Choroid plexus epithelial cell (primary cell): ENCODE results near the gene MAP2K5.
A peak's percentile ranks its signal among the peaks of the same experiment; 100 is the strongest.

ENCODE experiments used
- DNase-seq: peaks from one replicate; pipeline ENCODE4 v3.0.0-alpha.2; 2010; ENCODE audit warnings: low read depth
- H3K4me3 ChIP-seq: 2 replicates; pipeline ENCODE4 v1.5.1; 2011; ENCODE audit warnings: low read depth, mild to moderate bottlenecking, control low read depth, low read length, moderate library complexity
- TF ChIP-seq, protein P1 (sequence below): conservative IDR thresholded peaks from 2 replicates; pipeline ENCODE4 v1.5.1; 2011; ENCODE audit warnings: low read depth, mild to moderate bottlenecking, control low read depth, inconsistent platforms, low read length, moderate library complexity

The MAP2K5 gene

DNA sequence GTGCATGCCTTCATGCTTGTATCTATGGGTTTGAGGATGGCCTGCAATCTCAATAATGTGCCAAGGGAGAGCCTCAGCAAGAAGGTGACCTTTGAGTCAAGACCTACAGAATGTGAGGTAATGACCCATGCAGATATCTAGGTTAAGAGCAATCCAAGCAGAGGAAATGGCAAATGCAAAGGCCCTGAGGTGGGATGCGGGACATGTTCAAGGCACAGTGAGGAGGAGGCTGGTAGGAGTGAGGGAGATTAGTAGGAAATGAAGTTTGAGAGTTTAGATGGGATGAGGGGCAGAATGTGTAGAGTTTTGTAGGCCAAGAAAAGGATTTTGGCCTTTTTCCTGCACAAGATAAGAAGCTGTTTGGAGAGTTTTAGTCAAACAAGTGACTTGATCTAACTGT is 4.7 kb upstream of the MAP2K5 start:
- no peak for DNase-seq
- no peak overlapping the region for H3K4me3 ChIP-seq
- TF ChIP-seq, protein P1, sequence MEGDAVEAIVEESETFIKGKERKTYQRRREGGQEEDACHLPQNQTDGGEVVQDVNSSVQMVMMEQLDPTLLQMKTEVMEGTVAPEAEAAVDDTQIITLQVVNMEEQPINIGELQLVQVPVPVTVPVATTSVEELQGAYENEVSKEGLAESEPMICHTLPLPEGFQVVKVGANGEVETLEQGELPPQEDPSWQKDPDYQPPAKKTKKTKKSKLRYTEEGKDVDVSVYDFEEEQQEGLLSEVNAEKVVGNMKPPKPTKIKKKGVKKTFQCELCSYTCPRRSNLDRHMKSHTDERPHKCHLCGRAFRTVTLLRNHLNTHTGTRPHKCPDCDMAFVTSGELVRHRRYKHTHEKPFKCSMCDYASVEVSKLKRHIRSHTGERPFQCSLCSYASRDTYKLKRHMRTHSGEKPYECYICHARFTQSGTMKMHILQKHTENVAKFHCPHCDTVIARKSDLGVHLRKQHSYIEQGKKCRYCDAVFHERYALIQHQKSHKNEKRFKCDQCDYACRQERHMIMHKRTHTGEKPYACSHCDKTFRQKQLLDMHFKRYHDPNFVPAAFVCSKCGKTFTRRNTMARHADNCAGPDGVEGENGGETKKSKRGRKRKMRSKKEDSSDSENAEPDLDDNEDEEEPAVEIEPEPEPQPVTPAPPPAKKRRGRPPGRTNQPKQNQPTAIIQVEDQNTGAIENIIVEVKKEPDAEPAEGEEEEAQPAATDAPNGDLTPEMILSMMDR = no peak

DNA sequence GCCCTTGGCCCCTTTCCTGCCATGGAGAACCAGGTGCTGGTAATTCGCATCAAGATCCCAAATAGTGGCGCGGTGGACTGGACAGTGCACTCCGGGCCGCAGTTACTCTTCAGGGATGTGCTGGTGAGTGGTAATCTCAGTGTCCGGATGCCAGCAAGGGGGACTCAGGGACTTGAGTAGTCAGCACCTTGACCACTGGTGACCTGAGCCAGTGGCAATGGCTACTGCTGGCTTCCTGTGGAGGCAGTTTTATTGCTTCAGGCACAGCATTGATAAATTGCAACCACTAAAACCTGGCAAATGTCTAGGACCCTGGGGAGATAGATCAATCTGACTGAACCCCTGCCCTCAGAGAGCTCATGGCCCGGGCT is 830 bp downstream of the MAP2K5 start:
- peak; percentile 13 for DNase-seq
- peak overlapping the region; percentile 88 for H3K4me3 ChIP-seq
- TF ChIP-seq, protein P1 = no peak

DNA sequence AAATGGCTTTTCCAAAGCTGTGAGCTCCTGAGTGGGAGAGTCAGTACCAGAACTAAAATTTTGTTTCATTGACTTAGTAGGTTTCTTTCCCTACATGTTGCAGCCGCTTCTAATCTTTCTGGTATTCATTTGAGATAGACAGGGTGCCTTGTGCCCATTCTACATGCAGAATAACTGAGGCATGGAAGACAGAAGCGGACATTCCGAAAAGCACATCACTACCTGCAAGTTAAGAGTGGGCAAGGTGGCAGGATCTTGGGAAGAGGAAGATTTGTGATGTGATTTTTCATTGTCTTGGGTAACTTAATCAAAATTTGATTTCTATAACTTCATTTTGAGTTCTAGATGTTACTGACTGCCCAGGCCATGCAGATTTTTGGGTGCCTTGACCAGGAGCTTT is 2.0 kb downstream of the MAP2K5 start:
- TF ChIP-seq, protein P1 = no peak
- DNase-seq = no peak
- H3K4me3 ChIP-seq = no peak overlapping the region

DNA sequence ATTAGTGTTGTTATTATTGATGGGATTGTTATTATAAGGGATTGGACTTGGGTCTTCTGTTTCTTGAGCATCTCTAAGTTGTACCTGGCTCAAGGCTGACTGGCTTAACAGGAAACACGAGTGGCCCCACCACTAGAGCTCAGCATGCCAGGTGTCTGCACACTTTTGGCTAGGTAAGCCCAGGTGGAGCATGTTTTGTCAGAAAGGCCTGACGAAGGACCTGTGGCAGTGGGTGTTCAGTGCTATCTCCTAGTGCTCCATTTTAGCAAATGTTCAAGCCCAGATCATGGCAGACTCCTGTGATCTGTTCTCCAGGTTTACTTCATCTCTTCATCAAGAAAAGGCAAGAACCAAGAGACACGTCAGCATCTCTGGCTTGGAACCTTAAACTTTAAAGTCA is 3.4 kb downstream of the MAP2K5 start:
- no peak for DNase-seq
- no peak overlapping the region for H3K4me3 ChIP-seq
- TF ChIP-seq, protein P1 = no peak

DNA sequence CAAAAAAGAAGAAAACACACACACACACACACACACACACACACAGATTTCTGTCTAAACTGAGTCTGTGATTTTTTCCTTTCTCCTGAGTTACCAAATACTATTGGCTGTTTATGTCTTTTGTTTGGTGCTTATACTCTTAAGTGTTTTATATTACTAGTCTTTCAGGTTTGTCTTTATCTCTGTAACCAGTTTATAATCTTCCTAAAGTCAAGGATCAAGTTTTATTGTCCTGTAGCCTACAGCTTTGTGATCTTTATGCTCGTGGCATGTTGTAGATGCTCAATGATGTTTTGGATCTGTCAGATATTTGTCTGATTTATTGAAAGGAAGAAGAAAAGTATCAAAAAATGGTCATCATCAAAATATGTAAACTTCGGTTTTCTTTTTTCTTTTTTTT is 4.6 kb downstream of the MAP2K5 start:
- TF ChIP-seq, protein P1 = no peak
- DNase-seq = no peak
- H3K4me3 ChIP-seq = no peak overlapping the region

DNA sequence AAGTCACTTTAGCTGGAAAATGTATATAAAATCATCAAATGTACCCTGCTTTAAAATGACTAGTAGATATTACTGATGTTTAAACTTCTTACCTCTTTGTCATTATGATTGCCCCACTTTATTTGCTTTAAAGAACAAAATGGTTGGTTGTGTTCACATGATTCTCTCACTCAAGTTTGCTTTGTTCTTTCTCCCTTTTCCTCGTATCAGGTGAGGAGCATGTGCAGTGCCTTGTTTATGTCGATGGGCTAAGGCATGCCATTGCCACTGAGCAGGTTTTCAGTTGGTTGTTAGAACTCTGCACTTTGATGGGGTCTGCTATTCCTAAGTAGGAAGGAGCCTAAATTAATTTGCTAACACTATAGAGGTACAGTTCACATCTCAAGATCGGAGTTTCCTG is 5.3 kb downstream of the MAP2K5 start:
- H3K4me3 ChIP-seq = no peak overlapping the region
- TF ChIP-seq, protein P1 = no peak
- no peak for DNase-seq

DNA sequence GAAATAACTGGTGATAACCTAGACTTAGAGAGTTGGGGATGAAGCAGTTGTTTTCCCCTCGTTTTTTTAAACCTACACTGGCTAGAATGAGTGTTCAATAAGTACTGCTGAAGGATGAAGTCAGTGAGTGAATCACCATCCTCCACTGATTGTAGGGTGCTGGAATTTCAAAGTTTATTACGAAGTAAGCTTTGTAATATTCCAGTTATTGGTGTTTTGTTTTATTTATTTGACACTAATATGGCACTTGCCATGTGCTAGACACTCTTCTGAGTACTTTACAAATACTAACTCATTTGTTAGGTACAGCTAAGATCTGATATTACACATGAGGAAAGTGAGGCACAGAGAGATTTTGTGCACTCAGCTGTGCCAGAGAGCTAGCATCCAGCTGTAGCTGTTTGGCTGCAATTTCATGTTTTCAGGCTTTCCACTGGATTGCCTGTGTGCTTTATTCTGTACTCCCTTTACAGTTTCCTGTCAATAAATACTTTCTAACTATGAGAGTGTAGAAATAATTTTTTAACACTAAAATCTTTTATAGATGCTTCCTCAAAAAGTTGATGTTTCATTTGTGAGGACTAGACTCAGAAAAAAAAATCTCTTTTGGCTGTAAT is 5.8 kb downstream of the MAP2K5 start:
- peak; percentile 56 for DNase-seq
- TF ChIP-seq, protein P1 = no peak
- no peak overlapping the region for H3K4me3 ChIP-seq
